Measurements from ENCODE around the gene CACNA1G. TPM values are rescaled to one million over a fixed set of nuclear protein-coding genes. Genes with fewer than 3 reads are reported as not detected.

CACNA1G gene
- polyA plus RNA-seq, 4 donors: 0.03 to 1.7 TPM; not detected in 2

DNA sequence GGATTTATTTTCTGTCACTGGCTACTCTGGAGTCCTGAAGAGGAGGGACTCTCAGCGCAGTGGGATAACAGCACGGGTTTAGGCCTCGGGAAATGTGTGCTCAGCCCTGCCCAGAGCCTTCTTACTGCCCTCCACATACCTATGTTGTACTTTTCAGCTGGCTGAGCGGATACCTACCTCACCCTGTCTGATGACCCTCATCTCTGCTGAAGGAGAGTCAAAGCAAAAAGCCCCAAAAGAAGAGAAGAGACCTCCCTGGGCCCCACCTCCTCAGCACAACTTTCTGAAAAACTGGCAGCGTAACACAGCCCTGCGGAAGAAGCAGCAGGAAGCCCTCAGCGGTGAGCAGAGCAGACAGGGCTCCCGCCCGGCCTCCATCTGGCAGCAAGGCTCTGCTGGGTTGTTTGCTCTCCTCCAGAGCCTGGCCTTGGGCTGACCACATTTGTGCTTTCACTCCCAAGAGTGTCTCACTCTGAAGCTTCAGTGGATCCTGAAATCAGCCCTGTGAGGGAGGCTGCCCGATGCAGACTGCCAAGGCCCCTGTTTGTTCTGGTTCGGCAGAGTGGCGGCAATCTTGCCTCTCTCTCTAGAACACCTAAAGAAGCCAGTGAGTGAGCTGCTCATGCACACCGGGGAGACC is 42.0 kb upstream of the CACNA1G start:
- no peaks in the 10 kb centered on the region for H3K9me3 ChIP-seq (ENCODE audit: control insufficient read depth in 2 of 2, insufficient read depth in 1 of 2, low read depth in 1 of 2, low read length in 1 of 2)
- peaks cover 0 to 4% (median 3%) of the 10 kb centered on the region in 3 donors for H3K4me1 ChIP-seq (ENCODE audit: control insufficient read depth in 3 of 3, insufficient read depth in 2 of 3, low read depth in 1 of 3, low read length in 2 of 3)
- no peaks in the 10 kb centered on the region for H3K36me3 ChIP-seq (ENCODE audit: control insufficient read depth in 3 of 3, insufficient read depth in 2 of 3, low read depth in 1 of 3, low read length in 3 of 3)
- H3K4me3 ChIP-seq (ENCODE audit: low read depth in 1 of 3, low read length in 3 of 3): no peak overlapping the region
- H3K27ac ChIP-seq (ENCODE audit: low read depth in 1 of 3, low read length in 2 of 3): peak overlapping the region in 1 of 3 donors; percentile 6
- DNase-seq (no peak), FAIRE-seq (no peak)
- 78 to 88% (median 82%) methylated on average over 13 of the region's 13 CpGs for WGBS, 3 donors
- no peaks in the 10 kb centered on the region for H3K27me3 ChIP-seq (ENCODE audit: control insufficient read depth in 3 of 3, insufficient read depth in 3 of 3, low read length in 3 of 3)

DNA sequence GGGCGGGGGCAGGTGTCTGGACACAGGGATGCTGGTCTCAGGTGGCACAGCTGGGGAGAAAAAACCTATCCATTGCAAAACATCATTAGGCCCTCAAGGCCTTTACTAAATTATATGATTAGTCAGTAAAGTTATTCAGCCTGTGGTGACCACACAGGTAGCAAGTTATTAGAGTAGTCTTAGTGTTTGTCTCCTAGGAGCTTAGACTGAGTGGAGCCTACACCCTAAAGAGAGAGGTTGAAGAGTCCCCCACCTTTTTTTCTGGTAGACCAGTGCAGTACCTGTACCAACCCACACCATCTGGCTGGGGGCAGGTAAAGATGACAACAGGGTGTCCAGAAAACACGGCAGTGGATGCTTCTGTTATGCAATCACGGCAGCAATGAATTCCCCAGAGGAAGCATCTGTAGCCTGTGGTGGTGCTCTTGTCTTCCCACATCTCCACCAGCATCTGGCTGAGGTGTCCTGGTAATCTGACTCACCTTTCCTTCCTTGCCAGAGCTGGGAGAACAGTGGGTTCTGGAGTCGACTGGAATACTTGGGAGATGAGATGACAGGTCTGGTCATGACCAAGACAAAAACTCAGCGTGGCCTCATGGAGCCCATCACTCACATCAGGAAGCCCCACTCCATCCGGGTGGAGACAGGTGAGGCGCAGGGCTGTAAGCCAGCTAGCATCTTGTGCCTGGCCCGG is 41.2 kb upstream of the CACNA1G start:
- FAIRE-seq (no peak), DNase-seq (no peak)
- Histone ChIP-seq H3K27me3 (ENCODE audit: control insufficient read depth in 3 of 3, insufficient read depth in 3 of 3, low read length in 3 of 3) (no peaks in the 10 kb centered on the region), H3K36me3 (ENCODE audit: control insufficient read depth in 3 of 3, insufficient read depth in 2 of 3, low read depth in 1 of 3, low read length in 3 of 3) (no peaks in the 10 kb centered on the region), H3K4me3 (ENCODE audit: low read depth in 1 of 3, low read length in 3 of 3) (no peak overlapping the region), H3K27ac (ENCODE audit: low read depth in 1 of 3, low read length in 2 of 3) (no peak overlapping the region), H3K9me3 (ENCODE audit: control insufficient read depth in 2 of 2, insufficient read depth in 1 of 2, low read depth in 1 of 2, low read length in 1 of 2) (no peaks in the 10 kb centered on the region), H3K4me1 (ENCODE audit: control insufficient read depth in 3 of 3, insufficient read depth in 2 of 3, low read depth in 1 of 3, low read length in 2 of 3) (peaks cover 0 to 4% (median 3%) of the 10 kb centered on the region in 3 donors)
- 88 to 93% (median 91%) methylated on average over 8 of the region's 8 CpGs for WGBS, 3 donors

DNA sequence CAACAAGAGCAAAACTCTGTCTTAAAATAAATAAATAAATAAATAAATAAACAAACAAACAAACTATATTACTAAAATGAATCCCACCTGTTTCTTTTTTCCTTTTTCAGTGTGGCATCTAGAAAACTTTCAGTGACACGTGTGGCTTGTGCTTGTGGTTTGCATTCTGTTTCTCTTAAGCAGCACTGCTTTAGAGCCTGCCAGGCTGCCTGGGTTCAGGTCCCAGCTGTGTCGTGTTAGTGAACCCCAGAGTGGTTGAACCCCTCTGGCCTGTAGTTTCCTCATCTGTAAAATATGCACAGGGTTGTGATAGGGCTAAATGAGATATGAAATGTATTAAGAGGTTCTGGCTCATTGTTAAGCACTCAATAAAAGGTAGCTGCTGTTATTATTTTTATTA is 40.0 kb upstream of the CACNA1G start:
- FAIRE-seq (no peak), DNase-seq (no peak)
- Histone ChIP-seq H3K36me3 (ENCODE audit: control insufficient read depth in 3 of 3, insufficient read depth in 2 of 3, low read depth in 1 of 3, low read length in 3 of 3) (no peaks in the 10 kb centered on the region), H3K4me1 (ENCODE audit: control insufficient read depth in 3 of 3, insufficient read depth in 2 of 3, low read depth in 1 of 3, low read length in 2 of 3) (peaks cover 0 to 3% (median 0%) of the 10 kb centered on the region in 3 donors), H3K27ac (ENCODE audit: low read depth in 1 of 3, low read length in 2 of 3) (no peak overlapping the region), H3K4me3 (ENCODE audit: low read depth in 1 of 3, low read length in 3 of 3) (no peak overlapping the region), H3K27me3 (ENCODE audit: control insufficient read depth in 3 of 3, insufficient read depth in 3 of 3, low read length in 3 of 3) (no peaks in the 10 kb centered on the region), H3K9me3 (ENCODE audit: control insufficient read depth in 2 of 2, insufficient read depth in 1 of 2, low read depth in 1 of 2, low read length in 1 of 2) (no peaks in the 10 kb centered on the region)
- WGBS, 3 donors: 70 to 75% (median 71%) methylated on average over 2 of the region's 2 CpGs

DNA sequence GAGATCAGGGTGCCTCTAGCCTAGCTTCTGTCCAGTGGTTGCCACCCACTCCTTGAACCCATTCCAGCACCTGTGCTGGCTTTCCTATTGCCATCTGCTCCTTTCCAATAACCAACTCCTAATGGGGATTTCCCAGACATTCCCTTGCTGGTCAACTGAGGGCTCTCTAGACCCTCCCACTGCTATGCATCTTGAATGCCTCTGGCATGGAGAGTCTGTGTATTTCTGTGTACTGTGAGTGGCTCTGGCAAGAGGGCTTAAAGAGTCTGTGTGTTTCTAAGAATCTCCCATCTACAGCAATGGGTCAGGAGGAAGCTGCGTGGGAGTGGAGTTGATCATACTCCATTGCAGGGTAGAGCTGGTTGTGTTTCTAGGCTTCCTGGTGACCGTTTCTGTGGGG is 39.0 kb upstream of the CACNA1G start:
- no peak overlapping the region for H3K27ac ChIP-seq (ENCODE audit: low read depth in 1 of 3, low read length in 2 of 3)
- H3K36me3 ChIP-seq (ENCODE audit: control insufficient read depth in 3 of 3, insufficient read depth in 2 of 3, low read depth in 1 of 3, low read length in 3 of 3): no peaks in the 10 kb centered on the region
- peaks cover 0 to 3% (median 0%) of the 10 kb centered on the region in 3 donors for H3K4me1 ChIP-seq (ENCODE audit: control insufficient read depth in 3 of 3, insufficient read depth in 2 of 3, low read depth in 1 of 3, low read length in 2 of 3)
- 74 to 82% (median 82%) methylated on average over 2 of the region's 2 CpGs for WGBS, 3 donors
- no peaks in the 10 kb centered on the region for H3K9me3 ChIP-seq (ENCODE audit: control insufficient read depth in 2 of 2, insufficient read depth in 1 of 2, low read depth in 1 of 2, low read length in 1 of 2)
- H3K4me3 ChIP-seq (ENCODE audit: low read depth in 1 of 3, low read length in 3 of 3): no peak overlapping the region
- FAIRE-seq (no peak), DNase-seq (no peak)
- H3K27me3 ChIP-seq (ENCODE audit: control insufficient read depth in 3 of 3, insufficient read depth in 3 of 3, low read length in 3 of 3): no peaks in the 10 kb centered on the region

DNA sequence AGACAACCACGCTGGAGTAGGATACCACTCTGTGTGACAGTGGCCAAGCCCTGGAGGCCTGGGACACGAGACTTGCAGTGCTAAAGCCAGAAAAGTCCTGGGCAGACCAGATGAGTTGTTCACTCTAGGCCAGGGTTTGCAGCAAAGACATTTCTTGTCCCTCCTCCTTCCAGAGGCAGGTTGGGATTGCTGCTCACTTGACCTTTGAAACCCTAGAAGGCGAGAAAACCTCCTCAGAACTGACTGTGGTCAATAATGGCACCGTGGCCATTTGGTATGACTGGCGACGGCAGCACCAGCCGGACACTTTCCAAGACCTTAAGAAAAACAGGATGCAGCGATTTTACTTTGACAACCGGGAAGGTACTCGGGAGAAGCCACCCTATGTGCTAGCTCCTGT is 37.7 kb upstream of the CACNA1G start:
- Histone ChIP-seq H3K27me3 (ENCODE audit: control insufficient read depth in 3 of 3, insufficient read depth in 3 of 3, low read length in 3 of 3) (no peaks in the 10 kb centered on the region), H3K27ac (ENCODE audit: low read depth in 1 of 3, low read length in 2 of 3) (no peak overlapping the region), H3K4me3 (ENCODE audit: low read depth in 1 of 3, low read length in 3 of 3) (no peak overlapping the region), H3K9me3 (ENCODE audit: control insufficient read depth in 2 of 2, insufficient read depth in 1 of 2, low read depth in 1 of 2, low read length in 1 of 2) (no peaks in the 10 kb centered on the region), H3K4me1 (ENCODE audit: control insufficient read depth in 3 of 3, insufficient read depth in 2 of 3, low read depth in 1 of 3, low read length in 2 of 3) (peaks cover 0 to 3% (median 0%) of the 10 kb centered on the region in 3 donors), H3K36me3 (ENCODE audit: control insufficient read depth in 3 of 3, insufficient read depth in 2 of 3, low read depth in 1 of 3, low read length in 3 of 3) (no peaks in the 10 kb centered on the region)
- FAIRE-seq: no peak
- DNase-seq: no peak
- WGBS, 3 donors: 82 to 86% (median 82%) methylated on average over 10 of the region's 10 CpGs

- Histone ChIP-seq H3K27me3 (ENCODE audit: control insufficient read depth in 3 of 3, insufficient read depth in 3 of 3, low read length in 3 of 3) (no peaks in the 10 kb centered on the region), H3K4me1 (ENCODE audit: control insufficient read depth in 3 of 3, insufficient read depth in 2 of 3, low read depth in 1 of 3, low read length in 2 of 3) (peaks cover 0 to 3% (median 0%) of the 10 kb centered on the region in 3 donors), H3K9me3 (ENCODE audit: control insufficient read depth in 2 of 2, insufficient read depth in 1 of 2, low read depth in 1 of 2, low read length in 1 of 2) (no peaks in the 10 kb centered on the region), H3K4me3 (ENCODE audit: low read depth in 1 of 3, low read length in 3 of 3) (no peak overlapping the region), H3K27ac (ENCODE audit: low read depth in 1 of 3, low read length in 2 of 3) (no peak overlapping the region), H3K36me3 (ENCODE audit: control insufficient read depth in 3 of 3, insufficient read depth in 2 of 3, low read depth in 1 of 3, low read length in 3 of 3) (no peaks in the 10 kb centered on the region)
- no peak for FAIRE-seq
- WGBS, 3 donors: 65 to 85% (median 73%) methylated on average over 2 of the region's 2 CpGs
- DNase-seq: no peak
Observed at GRCh38 chr17:50523208-50523607, 37.3 kb upstream of the CACNA1G start.

- no peak for FAIRE-seq
- Histone ChIP-seq H3K27me3 (ENCODE audit: control insufficient read depth in 3 of 3, insufficient read depth in 3 of 3, low read length in 3 of 3) (no peaks in the 10 kb centered on the region), H3K36me3 (ENCODE audit: control insufficient read depth in 3 of 3, insufficient read depth in 2 of 3, low read depth in 1 of 3, low read length in 3 of 3) (no peaks in the 10 kb centered on the region)
Observed at GRCh38 chr17:50524838-50525237, 35.7 kb upstream of the CACNA1G start.

DNA sequence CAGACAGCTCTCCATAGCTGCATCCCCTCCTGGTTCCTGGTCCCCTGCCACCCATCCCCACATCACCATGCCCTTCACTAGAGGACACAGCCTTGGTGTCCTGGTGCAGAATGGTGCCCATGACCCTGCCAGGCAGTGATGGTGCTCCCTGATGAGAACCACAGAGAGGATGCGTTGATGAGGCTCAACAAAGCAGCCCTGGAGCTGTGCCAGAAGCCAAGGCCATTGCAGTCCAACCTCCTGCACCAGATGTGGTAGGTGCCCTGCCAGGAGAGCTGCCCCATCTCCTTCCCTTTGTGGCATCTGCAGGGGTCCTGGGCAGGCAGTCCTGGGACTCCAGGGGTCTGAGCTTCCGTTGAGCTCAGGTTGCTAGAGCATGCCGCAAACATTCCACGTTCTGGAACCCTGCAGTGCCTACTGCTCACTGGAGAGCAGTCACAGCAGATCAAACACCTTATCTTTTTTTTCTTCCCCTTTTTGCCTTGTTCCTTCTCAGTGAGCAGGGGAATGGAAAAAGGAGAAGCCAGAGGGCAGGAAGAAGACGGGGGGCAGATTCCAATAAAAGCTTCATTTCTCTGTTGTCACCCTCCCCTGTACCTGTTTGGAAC is 33.3 kb upstream of the CACNA1G start:
- DNase-seq: no peak
- WGBS, 3 donors: 54 to 78% (median 58%) methylated on average over 5 of the region's 5 CpGs
- no peak for FAIRE-seq
- Histone ChIP-seq H3K4me3 (ENCODE audit: low read depth in 1 of 3, low read length in 3 of 3) (no peak overlapping the region), H3K27me3 (ENCODE audit: control insufficient read depth in 3 of 3, insufficient read depth in 3 of 3, low read length in 3 of 3) (peaks cover 0 to 5% (median 0%) of the 10 kb centered on the region in 3 donors), H3K36me3 (ENCODE audit: control insufficient read depth in 3 of 3, insufficient read depth in 2 of 3, low read depth in 1 of 3, low read length in 3 of 3) (no peaks in the 10 kb centered on the region), H3K4me1 (ENCODE audit: control insufficient read depth in 3 of 3, insufficient read depth in 2 of 3, low read depth in 1 of 3, low read length in 2 of 3) (peaks cover 0 to 5% (median 2%) of the 10 kb centered on the region in 3 donors), H3K27ac (ENCODE audit: low read depth in 1 of 3, low read length in 2 of 3) (no peak overlapping the region), H3K9me3 (ENCODE audit: control insufficient read depth in 2 of 2, insufficient read depth in 1 of 2, low read depth in 1 of 2, low read length in 1 of 2) (no peaks in the 10 kb centered on the region)

More at GRCh38 chr17:50524838-50525237, 35.7 kb upstream of the CACNA1G start:
- WGBS, 3 donors: 92 to 97% (median 95%) methylated on average over 18 of the region's 18 CpGs
- Histone ChIP-seq H3K4me1 (ENCODE audit: control insufficient read depth in 3 of 3, insufficient read depth in 2 of 3, low read depth in 1 of 3, low read length in 2 of 3) (no peaks in the 10 kb centered on the region), H3K9me3 (ENCODE audit: control insufficient read depth in 2 of 2, insufficient read depth in 1 of 2, low read depth in 1 of 2, low read length in 1 of 2) (no peaks in the 10 kb centered on the region), H3K27ac (ENCODE audit: low read depth in 1 of 3, low read length in 2 of 3) (no peak overlapping the region), H3K4me3 (ENCODE audit: low read depth in 1 of 3, low read length in 3 of 3) (no peak overlapping the region)
- no peak for DNase-seq

Measured in small intestine (tissue), 7 donors.